ENCODE results near the gene ZSWIM6.
"Not testable (repeated sequence)": the region's sequence is repeated elsewhere in the genome, so short reads cannot be mapped to it uniquely, and the experiment has no call there.

The ZSWIM6 gene

GRCh38 chr5:61410811-61411210, 78.8 kb downstream of the ZSWIM6 start:
- no peak overlapping the region for H3K4me3 ChIP-seq (ENCODE audit: low read depth, low read length)
- no peak overlapping the region for H3K27ac ChIP-seq (ENCODE audit: low read depth, low read length)
- H3K27me3 ChIP-seq (ENCODE audit: control insufficient read depth, insufficient read depth, low read length) = no peaks in the 10 kb centered on the region
- no peaks in the 10 kb centered on the region for H3K36me3 ChIP-seq (ENCODE audit: control insufficient read depth, insufficient read depth, low read length)
- peaks cover 40% of the 10 kb centered on the region for H3K4me1 ChIP-seq (ENCODE audit: control insufficient read depth, insufficient read depth, low read length)
- no peak overlapping the region for H3K9ac ChIP-seq (ENCODE audit: low read length)
- no peaks in the 10 kb centered on the region for H3K9me3 ChIP-seq (ENCODE audit: control insufficient read depth, insufficient read depth, low read depth, low read length)

- Histone ChIP-seq H3K27ac (ENCODE audit: low read depth, low read length) (no peak overlapping the region), H3K4me1 (ENCODE audit: control insufficient read depth, insufficient read depth, low read length) (peaks cover 55% of the 10 kb centered on the region), H3K4me3 (ENCODE audit: low read depth, low read length) (no peak overlapping the region), H3K27me3 (ENCODE audit: control insufficient read depth, insufficient read depth, low read length) (no peaks in the 10 kb centered on the region), H3K36me3 (ENCODE audit: control insufficient read depth, insufficient read depth, low read length) (no peaks in the 10 kb centered on the region), H3K9me3 (ENCODE audit: control insufficient read depth, insufficient read depth, low read depth, low read length) (no peaks in the 10 kb centered on the region), H3K9ac (ENCODE audit: low read length) (no peak overlapping the region)
Measured at GRCh38 chr5:61412361-61412760, 80.3 kb downstream of the ZSWIM6 start.

- H3K9me3 ChIP-seq (ENCODE audit: control insufficient read depth, insufficient read depth, low read depth, low read length); H3K9ac ChIP-seq (ENCODE audit: low read length); H3K4me3 ChIP-seq (ENCODE audit: low read depth, low read length); H3K36me3 ChIP-seq (ENCODE audit: control insufficient read depth, insufficient read depth, low read length); H3K27ac ChIP-seq (ENCODE audit: low read depth, low read length); H3K27me3 ChIP-seq (ENCODE audit: control insufficient read depth, insufficient read depth, low read length): not testable (repeated sequence)
- peaks cover 55% of the 10 kb centered on the region for H3K4me1 ChIP-seq (ENCODE audit: control insufficient read depth, insufficient read depth, low read length)
Measured at GRCh38 chr5:61413205-61413604, 81.1 kb downstream of the ZSWIM6 start.

DNA sequence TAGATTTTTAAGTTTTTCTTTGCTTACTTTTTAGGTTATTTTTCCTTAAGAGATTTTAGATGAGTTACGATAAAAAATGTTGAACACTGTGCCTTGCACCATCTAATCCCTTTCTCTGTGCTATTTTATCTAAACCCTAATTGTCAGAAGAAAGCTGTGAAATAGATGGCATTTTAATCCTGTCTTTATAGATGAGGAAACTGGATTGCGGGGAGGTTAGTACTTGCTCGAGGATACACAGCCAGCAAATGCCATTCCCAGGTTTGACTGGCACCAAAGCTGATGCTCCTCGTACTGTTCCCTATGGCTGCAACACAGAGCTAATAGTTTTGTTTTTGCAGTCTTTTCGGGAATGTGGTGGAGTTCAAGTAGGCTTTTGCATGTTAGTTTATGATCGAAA, 82.7 kb downstream of the ZSWIM6 start:
- Histone ChIP-seq H3K27ac (ENCODE audit: low read depth, low read length) (no peak overlapping the region), H3K9ac (ENCODE audit: low read length) (no peak overlapping the region), H3K4me3 (ENCODE audit: low read depth, low read length) (no peak overlapping the region), H3K9me3 (ENCODE audit: control insufficient read depth, insufficient read depth, low read depth, low read length) (no peaks in the 10 kb centered on the region), H3K4me1 (ENCODE audit: control insufficient read depth, insufficient read depth, low read length) (peaks cover 47% of the 10 kb centered on the region), H3K27me3 (ENCODE audit: control insufficient read depth, insufficient read depth, low read length) (no peaks in the 10 kb centered on the region), H3K36me3 (ENCODE audit: control insufficient read depth, insufficient read depth, low read length) (no peaks in the 10 kb centered on the region)

- Histone ChIP-seq H3K9me3 (ENCODE audit: control insufficient read depth, insufficient read depth, low read depth, low read length) (no peaks in the 10 kb centered on the region; the same call in 1 of the 2 replicates), H3K4me3 (ENCODE audit: low read depth, low read length) (no peak overlapping the region), H3K36me3 (ENCODE audit: control insufficient read depth, insufficient read depth, low read length) (no peaks in the 10 kb centered on the region), H3K4me1 (ENCODE audit: control insufficient read depth, insufficient read depth, low read length) (peaks cover 44% of the 10 kb centered on the region), H3K27me3 (ENCODE audit: control insufficient read depth, insufficient read depth, low read length) (no peaks in the 10 kb centered on the region), H3K27ac (ENCODE audit: low read depth, low read length) (peak overlapping the region; percentile 21; the same call in 1 of the 2 replicates), H3K9ac (ENCODE audit: low read length) (no peak overlapping the region)
Measured at GRCh38 chr5:61416010-61416409, 84.0 kb downstream of the ZSWIM6 start.

- no peak overlapping the region for H3K4me3 ChIP-seq (ENCODE audit: low read depth, low read length)
- peaks cover 42% of the 10 kb centered on the region for H3K4me1 ChIP-seq (ENCODE audit: control insufficient read depth, insufficient read depth, low read length)
- no peaks in the 10 kb centered on the region; the same call in 1 of the 2 replicates for H3K9me3 ChIP-seq (ENCODE audit: control insufficient read depth, insufficient read depth, low read depth, low read length)
- H3K9ac ChIP-seq (ENCODE audit: low read length) = peak overlapping the region; percentile 17
- no peaks in the 10 kb centered on the region for H3K27me3 ChIP-seq (ENCODE audit: control insufficient read depth, insufficient read depth, low read length)
- peak overlapping the region; percentile 21; the same call in 1 of the 2 replicates for H3K27ac ChIP-seq (ENCODE audit: low read depth, low read length)
- H3K36me3 ChIP-seq (ENCODE audit: control insufficient read depth, insufficient read depth, low read length) = no peaks in the 10 kb centered on the region
Measured at GRCh38 chr5:61416420-61416819, 84.4 kb downstream of the ZSWIM6 start.

GRCh38 chr5:61417340-61417739, 85.3 kb downstream of the ZSWIM6 start:
- no peak overlapping the region for H3K9ac ChIP-seq (ENCODE audit: low read length)
- 0 out of 2 replicates have a peak overlapping the region, but pooled peaks have one; percentile 38 for H3K27ac ChIP-seq (ENCODE audit: low read depth, low read length)
- H3K9me3 ChIP-seq (ENCODE audit: control insufficient read depth, insufficient read depth, low read depth, low read length) = no peaks in the 10 kb centered on the region; the same call in 1 of the 2 replicates
- no peaks in the 10 kb centered on the region for H3K36me3 ChIP-seq (ENCODE audit: control insufficient read depth, insufficient read depth, low read length)
- peaks cover 36% of the 10 kb centered on the region for H3K4me1 ChIP-seq (ENCODE audit: control insufficient read depth, insufficient read depth, low read length)
- H3K4me3 ChIP-seq (ENCODE audit: low read depth, low read length) = no peak overlapping the region
- no peaks in the 10 kb centered on the region for H3K27me3 ChIP-seq (ENCODE audit: control insufficient read depth, insufficient read depth, low read length)

DNA sequence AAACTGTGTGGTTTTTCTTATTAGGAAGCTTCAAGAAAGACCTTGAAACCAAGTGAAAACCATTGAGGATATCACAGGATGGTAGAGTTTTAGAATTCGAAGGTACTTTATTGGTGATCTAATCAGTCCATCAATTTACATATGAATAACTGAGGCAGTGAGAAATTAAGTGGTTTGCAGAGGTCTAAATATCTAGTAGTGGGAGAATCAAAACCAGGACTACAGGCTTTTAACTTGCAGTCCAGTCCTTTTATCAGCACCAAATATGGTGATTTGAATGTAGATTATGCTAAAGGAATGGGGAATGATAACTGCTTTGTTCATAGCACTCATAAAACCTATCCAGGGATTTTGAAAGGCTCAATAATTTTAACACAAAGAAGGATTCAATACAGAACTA, 85.8 kb downstream of the ZSWIM6 start:
- Histone ChIP-seq H3K27me3 (ENCODE audit: control insufficient read depth, insufficient read depth, low read length) (no peaks in the 10 kb centered on the region), H3K4me1 (ENCODE audit: control insufficient read depth, insufficient read depth, low read length) (peaks cover 36% of the 10 kb centered on the region), H3K36me3 (ENCODE audit: control insufficient read depth, insufficient read depth, low read length) (no peaks in the 10 kb centered on the region), H3K4me3 (ENCODE audit: low read depth, low read length) (no peak overlapping the region), H3K9me3 (ENCODE audit: control insufficient read depth, insufficient read depth, low read depth, low read length) (no peaks in the 10 kb centered on the region; the same call in 1 of the 2 replicates), H3K27ac (ENCODE audit: low read depth, low read length) (no peak overlapping the region), H3K9ac (ENCODE audit: low read length) (no peak overlapping the region)

DNA sequence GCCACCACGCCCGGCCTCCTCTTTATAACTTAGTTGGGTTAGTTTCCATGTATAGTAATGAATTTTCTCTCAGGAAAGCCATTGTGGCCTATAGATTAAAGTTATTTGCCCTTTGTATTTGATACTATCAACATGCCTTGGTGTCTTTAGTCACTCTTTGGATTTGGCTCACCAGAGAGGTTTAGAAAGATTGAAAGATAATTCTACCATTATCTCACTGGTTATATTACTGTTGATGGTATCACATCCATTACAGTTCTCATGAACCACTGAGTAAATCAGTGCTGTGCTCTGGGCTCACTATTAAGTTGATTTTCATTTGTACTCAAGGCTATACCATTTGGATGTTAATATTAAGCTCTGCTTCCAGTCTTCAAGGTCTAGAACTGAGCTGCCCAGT, 87.0 kb downstream of the ZSWIM6 start:
- Histone ChIP-seq H3K27ac (ENCODE audit: low read depth, low read length) (no peak overlapping the region), H3K4me3 (ENCODE audit: low read depth, low read length) (no peak overlapping the region), H3K36me3 (ENCODE audit: control insufficient read depth, insufficient read depth, low read length) (no peaks in the 10 kb centered on the region), H3K9ac (ENCODE audit: low read length) (no peak overlapping the region), H3K4me1 (ENCODE audit: control insufficient read depth, insufficient read depth, low read length) (peaks cover 40% of the 10 kb centered on the region), H3K9me3 (ENCODE audit: control insufficient read depth, insufficient read depth, low read depth, low read length) (no peaks in the 10 kb centered on the region; the same call in 1 of the 2 replicates), H3K27me3 (ENCODE audit: control insufficient read depth, insufficient read depth, low read length) (no peaks in the 10 kb centered on the region)

DNA sequence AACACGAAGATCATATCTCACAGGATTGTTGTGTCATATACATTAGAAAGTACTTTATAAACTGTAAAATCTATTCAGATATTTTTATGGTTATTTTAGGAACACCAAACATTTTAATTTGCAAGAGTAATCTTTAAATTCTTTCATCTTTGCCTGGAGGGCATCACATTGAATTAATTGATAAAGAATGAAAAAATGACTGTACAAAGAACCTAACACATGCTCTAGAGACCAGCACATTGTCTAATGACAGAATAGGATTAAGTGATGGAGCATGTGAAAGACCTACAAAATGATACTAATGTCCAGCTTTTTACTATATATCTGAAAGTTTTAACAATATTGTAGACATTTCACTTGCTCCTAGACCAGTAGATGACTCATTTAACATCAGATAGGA, 88.0 kb downstream of the ZSWIM6 start:
- H3K4me1 ChIP-seq (ENCODE audit: control insufficient read depth, insufficient read depth, low read length) = peaks cover 35% of the 10 kb centered on the region
- H3K27me3 ChIP-seq (ENCODE audit: control insufficient read depth, insufficient read depth, low read length) = no peaks in the 10 kb centered on the region
- H3K36me3 ChIP-seq (ENCODE audit: control insufficient read depth, insufficient read depth, low read length) = no peaks in the 10 kb centered on the region
- no peak overlapping the region for H3K4me3 ChIP-seq (ENCODE audit: low read depth, low read length)
- H3K9me3 ChIP-seq (ENCODE audit: control insufficient read depth, insufficient read depth, low read depth, low read length) = no peaks in the 10 kb centered on the region; the same call in 1 of the 2 replicates
- no peak overlapping the region for H3K9ac ChIP-seq (ENCODE audit: low read length)
- no peak overlapping the region for H3K27ac ChIP-seq (ENCODE audit: low read depth, low read length)

DNA sequence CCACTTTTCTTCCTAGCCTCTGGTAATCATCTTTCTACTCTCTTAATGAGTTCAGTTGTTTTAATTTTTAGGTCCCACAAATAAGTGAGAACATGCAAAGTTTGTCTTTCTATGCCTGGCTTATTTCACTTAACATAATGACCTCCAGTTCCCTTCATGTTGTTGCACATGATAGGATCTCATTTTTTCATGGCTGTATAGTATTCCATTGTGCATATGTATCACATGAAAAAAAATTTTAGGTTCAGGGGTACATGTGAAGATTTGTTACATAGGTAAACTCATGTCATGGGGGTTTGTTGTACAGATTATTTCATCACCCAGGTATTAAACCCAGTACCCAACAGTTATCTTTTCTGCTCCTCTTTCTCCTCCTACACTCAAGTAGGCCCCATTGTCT, 89.2 kb downstream of the ZSWIM6 start:
- H3K4me1 ChIP-seq (ENCODE audit: control insufficient read depth, insufficient read depth, low read length) = peaks cover 25% of the 10 kb centered on the region
- not testable (repeated sequence) for H3K9ac ChIP-seq (ENCODE audit: low read length); H3K27ac ChIP-seq (ENCODE audit: low read depth, low read length); H3K27me3 ChIP-seq (ENCODE audit: control insufficient read depth, insufficient read depth, low read length); H3K4me3 ChIP-seq (ENCODE audit: low read depth, low read length); H3K9me3 ChIP-seq (ENCODE audit: control insufficient read depth, insufficient read depth, low read depth, low read length); H3K36me3 ChIP-seq (ENCODE audit: control insufficient read depth, insufficient read depth, low read length)
